ENCODE data around the gene ESRRG. TPM values are rescaled to one million over a fixed set of nuclear protein-coding genes. Genes with fewer than 3 reads are reported as not detected.

ESRRG gene
- total and polyA plus RNA-seq, 2 donors (not counting 3 experiments of a cell fraction or from before 2014, with no cell fraction given) = not detected

DNA sequence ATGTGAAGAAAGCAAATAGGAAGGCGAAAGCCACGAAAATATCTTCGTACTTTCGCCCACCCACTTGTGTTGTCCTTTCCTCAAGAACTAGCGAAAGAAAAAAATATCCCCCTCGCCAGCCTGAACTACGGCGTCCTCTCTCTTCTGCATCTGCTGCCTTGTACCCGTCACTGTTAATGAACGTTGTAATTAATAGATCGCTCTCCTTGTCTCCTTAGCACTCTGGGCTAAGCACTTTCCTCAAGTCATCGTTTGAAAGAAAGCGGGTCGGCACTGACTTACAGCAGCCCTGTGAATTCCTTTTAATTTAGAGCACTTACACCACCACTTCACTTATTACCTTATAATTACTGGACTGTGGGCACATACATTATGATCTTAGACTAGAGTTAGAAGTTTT, 44.1 kb downstream of the ESRRG start:
- intact Hi-C loops (cut with micrococcal nuclease) (no loop called here), dilution Hi-C loops (cut with MboI; ENCODE audit: extremely low pct_ligation_motif_present, low sequenced_read_pairs) (no loop called here)
- Histone ChIP-seq H3K9me3 (replicated peaks; ENCODE audit: control insufficient read depth, insufficient read depth, low read length) (peaks cover 6% of the 10 kb centered on the region), H2AFZ (ENCODE audit: low read depth, low read length) (no peak overlapping the region), H3K27me3 (ENCODE audit: control insufficient read depth in 2 of 2, insufficient read depth in 2 of 2, low read length in 2 of 2) (no peaks in the 10 kb centered on the region), H4K20me1 (replicated peaks; ENCODE audit: control insufficient read depth, extremely low read depth, insufficient read depth, low read length) (no peaks in the 10 kb centered on the region), H3K27ac (ENCODE audit: insufficient read depth, low read depth, low read length) (no peak overlapping the region), H3K9me1 (replicated peaks; ENCODE audit: control insufficient read depth, extremely low read depth, insufficient read depth, low read length) (no peaks in the 10 kb centered on the region), H3K9ac (replicated peaks; ENCODE audit: extremely low read depth, insufficient read depth, low read length) (no peak overlapping the region), H3K79me2 (ENCODE audit: control insufficient read depth, insufficient read depth, low read length) (no peaks in the 10 kb centered on the region), H3K36me3 (ENCODE audit: control insufficient read depth in 2 of 2, extremely low read depth in 1 of 2, insufficient read depth in 2 of 2, low read length in 2 of 2) (no peaks in the 10 kb centered on the region), H3K4me2 (ENCODE audit: insufficient read depth, low read length) (no peak overlapping the region), H3K4me3 (replicated peaks in 1 of 3; ENCODE audit: insufficient read depth in 1 of 3, low read depth in 1 of 3, low read length in 3 of 3) (no peak overlapping the region), H3K4me1 (ENCODE audit: control insufficient read depth, extremely low read depth, insufficient read depth, low read length) (no peaks in the 10 kb centered on the region)
- TF ChIP-seq EZH2 (IDR thresholded peaks at IDR 0.05; ENCODE audit: borderline replicate concordance, low read depth, low read length, severe bottlenecking) (no peak), FOS (IDR thresholded peaks at IDR 0.05; ENCODE audit: borderline replicate concordance, insufficient read depth, low read length) (no peak), GATA2 (IDR thresholded peaks at IDR 0.05; ENCODE audit: insufficient read depth, insufficient read length, low read depth, low read length) (no peak), JUN (IDR thresholded peaks at IDR 0.05; ENCODE audit: borderline replicate concordance, insufficient read depth, insufficient read length, low read depth) (no peak), POLR2AphosphoS5 (IDR thresholded peaks at IDR 0.05; ENCODE audit: insufficient read depth, low read depth, low read length) (no peak), MYC (IDR thresholded peaks at IDR 0.05; ENCODE audit: low read depth, low read length) (no peak), POLR2A (IDR thresholded peaks at IDR 0.05; ENCODE audit: low read depth, low read length) (no peak)
- TF ChIP-seq, protein P1, sequence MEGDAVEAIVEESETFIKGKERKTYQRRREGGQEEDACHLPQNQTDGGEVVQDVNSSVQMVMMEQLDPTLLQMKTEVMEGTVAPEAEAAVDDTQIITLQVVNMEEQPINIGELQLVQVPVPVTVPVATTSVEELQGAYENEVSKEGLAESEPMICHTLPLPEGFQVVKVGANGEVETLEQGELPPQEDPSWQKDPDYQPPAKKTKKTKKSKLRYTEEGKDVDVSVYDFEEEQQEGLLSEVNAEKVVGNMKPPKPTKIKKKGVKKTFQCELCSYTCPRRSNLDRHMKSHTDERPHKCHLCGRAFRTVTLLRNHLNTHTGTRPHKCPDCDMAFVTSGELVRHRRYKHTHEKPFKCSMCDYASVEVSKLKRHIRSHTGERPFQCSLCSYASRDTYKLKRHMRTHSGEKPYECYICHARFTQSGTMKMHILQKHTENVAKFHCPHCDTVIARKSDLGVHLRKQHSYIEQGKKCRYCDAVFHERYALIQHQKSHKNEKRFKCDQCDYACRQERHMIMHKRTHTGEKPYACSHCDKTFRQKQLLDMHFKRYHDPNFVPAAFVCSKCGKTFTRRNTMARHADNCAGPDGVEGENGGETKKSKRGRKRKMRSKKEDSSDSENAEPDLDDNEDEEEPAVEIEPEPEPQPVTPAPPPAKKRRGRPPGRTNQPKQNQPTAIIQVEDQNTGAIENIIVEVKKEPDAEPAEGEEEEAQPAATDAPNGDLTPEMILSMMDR (IDR thresholded peaks at IDR 0.05; ENCODE audit: extremely low read depth in 1 of 2, insufficient read depth in 1 of 2, low read depth in 1 of 2, low read length in 2 of 2) = no peak
- TF ChIP-seq, protein P2, sequence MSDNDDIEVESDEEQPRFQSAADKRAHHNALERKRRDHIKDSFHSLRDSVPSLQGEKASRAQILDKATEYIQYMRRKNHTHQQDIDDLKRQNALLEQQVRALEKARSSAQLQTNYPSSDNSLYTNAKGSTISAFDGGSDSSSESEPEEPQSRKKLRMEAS (IDR thresholded peaks at IDR 0.05; ENCODE audit: insufficient read depth, insufficient read length) = no peak
- POLR2A ChIA-PET = no interaction called here
- DNase-seq (ENCODE audit: low read depth, low spot score) (no peak), FAIRE-seq (no peak)
- no TSS peak for BruUV-seq (replicated peaks)
- CTCF ChIA-PET = no interaction called here
